Mucosa of descending colon (tissue), 3 donors: ENCODE results near the gene TNP1. TPM values are rescaled to one million over a fixed set of nuclear protein-coding genes. Genes with fewer than 3 reads are reported as not detected.
A peak's percentile ranks its signal among the peaks of the same experiment; 100 is the strongest.

Source experiments
- ATAC-seq: fragments of 200-7000 bp; cut with Tn5 transposase; one replicate; pipeline ENCODE4 v1.9.1; 2020; ENCODE audit warnings: mild to moderate bottlenecking, moderate library complexity
- DNase-seq, 3 donors: peaks; one replicate each; pipeline ENCODE4 v3.0.0-alpha.2; 2020
- H3K36me3 ChIP-seq: fragments of 200-600 bp; one replicate; pipeline ENCODE4 v1.8.0; 2021; ENCODE audit warnings: low read depth, mild to moderate bottlenecking
- H3K4me1 ChIP-seq: fragments of 200-600 bp; one replicate; pipeline ENCODE4 v1.8.0; 2021; ENCODE audit warnings: low read depth, mild to moderate bottlenecking
- H3K4me3 ChIP-seq: fragments of 200-600 bp; one replicate; pipeline ENCODE4 v1.8.0; 2021; ENCODE audit warnings: mild to moderate bottlenecking
- H3K9me3 ChIP-seq: fragments of 200-600 bp; one replicate; pipeline ENCODE4 v1.8.0; 2021; ENCODE audit warnings: mild to moderate bottlenecking
- CTCF ChIP-seq: fragments of 200-600 bp; IDR thresholded peaks from one replicate; pipeline ENCODE4 v1.8.0; 2022; ENCODE audit warnings: antibody characterized with exemption, mild to moderate bottlenecking
- intact Hi-C, 2 donors: fragments of 100-400 bp; cut with DNase I in 1 of 2; cut with micrococcal nuclease in 1 of 2; formaldehyde crosslinking; loops; one replicate each; pipeline versions ENCODE4 v1.11.0 to v1.11.1; 2022; cut with DNase I, micrococcal nuclease
- total RNA-seq, 3 donors: library from RNA; stranded (reverse); fragmentation: NEBNext Ultra II Directional in 2 of 3; extraction: Animal tissue kit (Norgen Biotek cat#: 25700) in 2 of 3; gene quantifications; one replicate each; pipeline versions ENCODE4 v1.2.1 to v1.2.4, GENCODE V29; 2021 to 2023
- donor health status: DM: no; HTN: no; CAD: no; lungs with moderate emphysema.
- donor health status: DM: no; HTN: no; CAD: no.
- donor health status: DM: no; HTN: yes; CAD: no.

TNP1 gene
- total RNA-seq, 3 donors from 2014 or later = not detected

- ATAC-seq = no peak
- TF ChIP-seq CTCF = no peak
- no peak for DNase-seq
- Histone ChIP-seq H3K9me3 (no peaks in the 10 kb centered on the region), H3K36me3 (no peaks in the 10 kb centered on the region), H3K4me3 (no peak overlapping the region), H3K4me1 (no peaks in the 10 kb centered on the region)
- intact Hi-C loops = no loop called here
These were observed 8.3 kb downstream of the TNP1 start for GRCh38 chr2:216851486-216852090.

GRCh38 chr2:216850665-216851322 lies 9.1 kb downstream of the TNP1 start:
- H3K9me3 ChIP-seq = no peaks in the 10 kb centered on the region
- no peak for TF ChIP-seq CTCF
- DNase-seq = no peak
- H3K36me3 ChIP-seq = no peaks in the 10 kb centered on the region
- no peak for ATAC-seq
- intact Hi-C loops = no loop called here
- H3K4me3 ChIP-seq = no peak overlapping the region
- H3K4me1 ChIP-seq = no peaks in the 10 kb centered on the region

- intact Hi-C loops = no loop called here
- Histone ChIP-seq H3K4me3 (no peak overlapping the region), H3K36me3 (no peaks in the 10 kb centered on the region), H3K9me3 (no peaks in the 10 kb centered on the region), H3K4me1 (no peaks in the 10 kb centered on the region)
- no peak for TF ChIP-seq CTCF
- ATAC-seq (no peak), DNase-seq (peak in 1 of 3 donors; percentile 33)
These were observed 9.9 kb downstream of the TNP1 start for GRCh38 chr2:216849987-216850386.

- no peak for ATAC-seq
- no peak for DNase-seq
- Histone ChIP-seq H3K4me3 (no peak overlapping the region), H3K36me3 (no peaks in the 10 kb centered on the region), H3K4me1 (no peaks in the 10 kb centered on the region), H3K9me3 (no peaks in the 10 kb centered on the region)
- intact Hi-C loops = no loop called here
- no peak for TF ChIP-seq CTCF
These were observed 14.4 kb downstream of the TNP1 start for GRCh38 chr2:216845426-216845825.

GRCh38 chr2:216842636-216843035 lies 17.2 kb downstream of the TNP1 start:
- DNase-seq (peak in 2 of 3 donors; percentile 7 to 34), ATAC-seq (no peak)
- TF ChIP-seq CTCF = no peak
- intact Hi-C loops = no loop called here
- Histone ChIP-seq H3K4me1 (no peaks in the 10 kb centered on the region), H3K36me3 (no peaks in the 10 kb centered on the region), H3K9me3 (no peaks in the 10 kb centered on the region), H3K4me3 (no peak overlapping the region)
